GM19455 (cell line): ENCODE data around the gene SFTPA1.
"Not testable (repeated sequence)": the region's sequence is repeated elsewhere in the genome, so short reads cannot be mapped to it uniquely, and the experiment has no call there.

ENCODE experiments used
- ATAC-seq: cut with Tn5 transposase; IDR thresholded peaks from one replicate; pipeline ENCODE4 v1.9.1; 2021; ENCODE audit not compliant: unreplicated experiment

The SFTPA1 gene

DNA sequence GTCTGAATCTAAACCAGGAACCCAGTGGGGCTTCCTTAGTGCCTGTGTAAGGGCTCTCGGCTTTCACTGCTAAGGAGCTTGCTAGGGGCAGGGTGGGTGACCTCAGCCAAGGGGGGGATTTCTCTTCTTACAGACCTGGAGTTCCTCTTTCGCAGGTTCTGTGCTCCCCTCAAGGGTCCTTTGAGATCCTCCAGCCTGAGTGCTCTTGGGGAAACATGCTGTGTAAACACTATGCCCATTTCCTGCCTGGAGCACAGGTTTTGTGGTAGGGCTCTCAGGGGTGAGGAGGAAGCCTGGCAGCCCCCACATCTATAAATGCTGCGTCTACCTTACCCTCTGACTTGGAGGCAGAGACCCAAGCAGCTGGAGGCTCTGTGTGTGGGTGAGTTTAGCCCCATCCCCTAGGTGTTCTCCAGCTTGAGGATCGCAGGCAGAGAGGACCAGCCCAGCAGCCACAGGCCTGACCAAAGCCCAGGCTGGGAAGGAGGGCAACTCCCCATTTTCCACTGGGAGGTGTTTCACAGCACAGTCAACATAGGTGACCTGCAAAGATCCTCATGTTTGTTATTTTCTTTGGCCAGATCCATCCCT, at the start of gene SFTPA1:
SFTPA1 (plus strand) TSS at position 339 of the 591 bp plus-strand sequence. CDS start 887 bp downstream, outside the sequence.
- no peak for ATAC-seq

DNA sequence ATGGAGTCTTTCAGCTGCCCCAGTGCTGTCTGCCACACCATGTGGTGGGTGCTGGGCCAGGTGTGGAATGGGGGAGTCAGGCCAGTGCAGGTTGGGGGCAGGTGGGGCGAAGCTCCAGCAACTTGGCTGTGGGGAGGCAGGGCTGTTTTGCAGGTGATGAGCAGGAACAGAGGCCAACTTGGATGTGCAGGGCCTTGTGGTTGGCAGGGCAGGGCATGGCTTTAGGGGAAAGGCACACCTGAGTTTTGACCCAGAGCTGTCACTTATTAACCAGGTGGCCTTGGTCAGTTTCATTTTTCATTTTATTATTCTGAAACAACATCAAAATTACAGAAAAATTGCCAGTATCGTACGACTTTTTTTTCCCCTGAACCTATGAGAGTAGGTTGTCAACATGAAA, 49.5 kb upstream of the SFTPA1 start:
- ATAC-seq: no peak

GRCh38 chr10:79562135-79562756, 48.5 kb upstream of the SFTPA1 start:
- ATAC-seq: peak; percentile 55

GRCh38 chr10:79563426-79563825, 47.3 kb upstream of the SFTPA1 start:
- no peak for ATAC-seq

- not testable (repeated sequence) for ATAC-seq
Observed at GRCh38 chr10:79570624-79571023, 40.1 kb upstream of the SFTPA1 start.

DNA sequence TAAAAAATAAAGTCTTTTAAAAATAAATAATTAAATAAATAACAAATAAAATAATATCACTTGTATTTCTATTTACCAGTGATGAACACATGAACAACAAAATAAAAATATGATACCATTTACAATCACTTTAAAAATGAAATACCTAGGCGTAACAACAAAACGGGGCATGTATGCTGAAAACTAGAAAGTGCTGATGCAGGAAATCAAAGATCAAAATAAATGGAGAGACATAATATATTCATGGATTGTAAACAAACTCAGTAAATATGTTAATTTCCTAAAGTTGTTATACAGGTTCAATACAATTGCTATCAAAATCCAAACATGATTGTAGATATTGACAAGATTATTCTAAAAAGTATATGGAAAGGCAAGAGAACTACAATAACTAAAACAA, 31.4 kb upstream of the SFTPA1 start:
- ATAC-seq: no peak

DNA sequence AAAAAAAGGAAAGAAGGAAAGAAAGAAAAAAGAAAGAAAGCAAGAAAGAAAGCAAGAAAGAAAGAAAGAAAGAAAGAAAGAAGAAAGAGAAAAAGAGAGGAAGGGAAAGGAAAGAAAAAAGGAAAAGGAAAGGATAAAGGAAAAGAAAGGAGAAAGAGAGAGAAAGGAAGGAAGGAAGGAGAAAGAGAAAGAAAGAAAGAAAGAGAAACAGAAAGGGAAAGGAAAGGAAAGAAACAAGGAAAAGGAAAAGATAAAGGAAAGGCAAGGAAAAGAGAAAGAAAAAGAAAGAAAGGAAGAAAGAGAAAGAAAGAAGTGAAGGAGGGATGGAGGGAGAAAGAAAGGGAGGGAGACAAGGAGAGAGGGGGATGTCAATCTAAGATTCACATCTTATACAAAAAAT, 29.7 kb upstream of the SFTPA1 start:
- no peak for ATAC-seq

- no peak for ATAC-seq
Observed at GRCh38 chr10:79582096-79582495, 28.6 kb upstream of the SFTPA1 start.

DNA sequence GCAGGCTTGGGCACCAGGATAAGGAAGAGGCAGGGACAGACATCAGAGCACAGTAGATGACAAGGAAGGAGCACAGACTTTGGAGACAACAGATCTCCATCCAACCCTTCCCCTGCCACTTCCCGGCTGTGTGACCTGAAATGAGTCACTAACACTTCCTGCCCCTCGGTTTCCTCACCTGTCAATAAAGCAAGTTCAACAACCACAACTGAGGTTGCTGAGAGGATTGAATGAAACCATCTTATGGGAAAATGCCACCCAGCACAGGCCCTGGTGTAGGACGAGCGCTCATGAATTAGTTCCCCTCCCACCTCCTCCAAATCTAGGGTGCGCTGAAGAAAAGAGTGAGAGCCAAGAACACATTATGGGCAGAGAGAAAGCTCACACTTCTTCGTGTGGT, 27.8 kb upstream of the SFTPA1 start:
- ATAC-seq: not testable (repeated sequence)

DNA sequence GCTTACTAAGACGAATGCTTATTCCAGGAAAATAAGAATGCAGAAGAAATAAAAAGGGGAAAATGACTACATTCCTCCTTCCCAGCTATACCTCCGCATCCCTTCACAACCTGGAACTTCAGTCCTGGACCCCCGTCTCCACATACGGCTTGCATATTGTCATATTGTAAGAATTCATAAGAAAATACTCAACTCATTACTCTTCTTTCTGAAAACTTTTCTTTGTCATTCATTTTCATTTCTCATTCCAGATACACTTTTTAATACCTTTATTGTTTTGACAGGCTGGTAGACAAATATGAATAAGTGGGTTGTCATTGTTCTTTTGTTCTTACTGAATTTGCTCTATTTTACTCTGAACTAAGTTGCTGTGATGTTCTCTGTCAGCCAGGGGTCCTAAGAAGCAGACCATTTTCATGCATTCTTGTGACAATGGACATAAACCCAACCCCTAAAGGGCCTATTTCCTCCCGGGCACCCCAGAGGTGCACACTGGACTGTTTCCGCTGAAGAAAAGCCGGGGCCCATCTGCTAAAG, 27.2 kb upstream of the SFTPA1 start:
- no peak for ATAC-seq

DNA sequence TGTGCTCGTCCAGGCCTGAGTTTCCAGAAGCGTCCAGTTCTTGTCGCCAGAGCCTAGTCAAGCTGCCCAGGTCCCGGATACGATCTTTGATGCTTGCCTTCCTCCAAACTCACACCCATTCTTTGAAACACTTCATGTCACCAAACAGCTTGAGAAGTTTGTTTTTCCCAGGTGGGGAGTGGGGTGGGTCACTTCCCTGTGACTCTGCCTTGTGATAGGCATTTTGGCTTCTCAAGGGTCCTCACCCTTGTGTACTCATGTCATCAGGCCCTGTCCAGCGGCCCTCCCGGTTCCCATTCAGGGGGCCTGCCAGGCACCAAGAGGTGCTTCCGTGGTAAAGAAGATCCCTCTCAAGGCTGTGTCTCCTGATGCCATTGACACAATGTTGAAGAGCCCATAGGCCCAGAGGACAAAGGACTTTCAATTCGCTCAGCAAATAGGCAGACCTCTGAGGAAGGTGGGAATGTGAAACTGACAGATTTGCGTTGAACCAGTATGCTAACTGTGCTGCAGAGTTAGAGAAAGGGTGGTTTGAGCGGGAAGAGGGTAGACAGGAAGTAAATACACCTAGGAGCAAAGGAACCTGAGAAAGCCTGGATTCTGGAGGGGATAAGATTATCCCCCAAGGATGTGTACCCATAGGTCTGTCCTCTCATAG, 24.7 kb upstream of the SFTPA1 start:
- ATAC-seq: no peak

- ATAC-seq: no peak
Observed at GRCh38 chr10:79586933-79587332, 23.8 kb upstream of the SFTPA1 start.

GRCh38 chr10:79588800-79589199, 21.9 kb upstream of the SFTPA1 start:
- no peak for ATAC-seq

DNA sequence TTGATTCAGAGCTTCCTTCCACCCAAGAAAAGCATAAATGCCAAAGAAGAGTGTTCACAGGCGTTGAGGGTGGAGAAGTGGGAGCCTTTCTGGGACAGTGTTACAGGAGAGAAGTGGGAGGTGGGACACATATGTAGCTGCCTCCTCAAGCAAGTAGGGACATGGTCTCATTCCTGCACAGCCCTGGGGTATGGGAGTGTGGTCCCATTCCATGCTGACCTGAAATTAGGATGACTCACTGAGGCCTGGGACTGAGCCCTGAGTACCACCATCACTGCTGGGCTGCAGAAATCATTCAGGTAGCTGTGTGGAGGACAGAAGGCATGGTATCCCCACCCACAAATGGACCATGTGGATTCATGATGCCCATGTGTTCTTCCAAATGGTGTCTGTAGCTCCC, 17.4 kb upstream of the SFTPA1 start:
- no peak for ATAC-seq

- ATAC-seq: not testable (repeated sequence)
Observed at GRCh38 chr10:79594565-79594964, 16.2 kb upstream of the SFTPA1 start.

GRCh38 chr10:79595510-79595909, 15.2 kb upstream of the SFTPA1 start:
- ATAC-seq: no peak

- ATAC-seq: not testable (repeated sequence)
Observed at GRCh38 chr10:79599644-79600043, 11.1 kb upstream of the SFTPA1 start.

- no peak for ATAC-seq
Observed at GRCh38 chr10:79601939-79602338, 8.8 kb upstream of the SFTPA1 start.

DNA sequence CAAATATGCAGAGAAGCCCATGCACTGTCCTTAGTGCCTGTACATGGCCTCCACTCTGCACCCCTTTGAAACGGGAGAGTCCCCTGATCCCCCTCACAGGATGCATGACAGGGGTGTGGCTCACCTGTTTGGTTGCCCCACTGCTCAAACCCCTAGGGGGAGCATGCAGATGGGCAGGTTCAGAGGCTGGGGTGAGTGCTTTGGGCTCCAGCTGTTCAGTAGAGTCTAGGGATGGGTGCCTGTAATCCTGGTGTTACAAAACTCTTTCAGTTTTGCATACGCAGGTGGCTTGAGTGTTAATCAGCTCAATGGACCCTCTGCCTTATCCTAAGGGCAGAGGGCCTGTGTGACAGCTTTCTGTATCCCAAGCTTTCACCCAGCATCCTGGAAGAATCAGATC, 7.8 kb upstream of the SFTPA1 start:
- no peak for ATAC-seq

DNA sequence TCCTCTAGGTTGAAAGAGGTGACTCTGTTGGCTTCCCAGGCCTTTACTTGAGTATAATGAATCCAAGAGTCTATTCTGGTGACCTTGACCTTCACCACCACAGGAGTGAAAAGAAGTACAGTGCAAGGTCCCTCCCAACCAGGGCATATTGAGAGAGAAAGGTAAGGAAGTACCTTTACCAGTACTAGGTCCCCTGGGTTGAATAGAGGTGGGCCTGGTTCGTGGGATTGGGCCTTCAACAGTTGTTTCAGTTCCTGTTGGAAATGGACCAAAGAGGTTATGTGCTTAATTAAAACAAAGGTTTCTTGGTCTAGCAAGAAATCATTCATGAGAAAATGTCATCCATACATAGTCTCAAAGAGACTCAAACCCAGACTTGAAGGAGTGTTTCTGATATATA, 6.4 kb upstream of the SFTPA1 start:
- ATAC-seq: no peak

DNA sequence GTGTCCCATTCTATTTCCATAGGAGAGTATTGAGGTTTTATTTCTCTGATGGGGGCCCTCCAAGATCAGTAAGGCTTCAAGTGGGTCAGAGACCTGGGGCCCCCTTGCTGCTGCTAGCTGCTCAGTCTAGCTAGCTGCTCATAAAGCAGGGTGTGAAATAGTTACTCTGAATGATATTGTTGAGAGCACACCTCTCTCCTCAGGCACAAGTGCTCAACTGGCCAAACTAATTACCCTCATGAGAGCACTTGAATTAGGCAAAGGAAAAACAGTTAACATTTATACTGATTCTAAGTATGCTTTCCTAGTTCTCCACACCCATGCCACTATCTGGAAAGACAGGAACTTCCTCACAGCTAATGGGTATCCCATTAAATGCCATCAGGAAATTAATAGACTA, 5.4 kb upstream of the SFTPA1 start:
- no peak for ATAC-seq
